PFSK-1 (cell line): ENCODE data around the gene RER1.

Experiments used
- FOXP2 ChIP-seq: optimal IDR thresholded peaks from 2 replicates; pipeline ENCODE3; 2011; ENCODE audit warnings: borderline replicate concordance, control low read depth, inconsistent platforms; ENCODE audit not compliant: insufficient read depth; ENCODE audit errors: extremely low read length, extremely low read depth
- POLR2AphosphoS5 ChIP-seq: IDR thresholded peaks from 2 replicates; pipeline ENCODE4 v1.6.1; 2012; ENCODE audit warnings: low read depth, mild to moderate bottlenecking, control low read depth, low read length, moderate library complexity
- SIN3A ChIP-seq: IDR thresholded peaks from 2 replicates; pipeline ENCODE4 v1.6.1; 2012; ENCODE audit warnings: mild to moderate bottlenecking, low read length, moderate library complexity, borderline replicate concordance; ENCODE audit not compliant: insufficient read depth
- TAF1 ChIP-seq: IDR thresholded peaks from 2 replicates; pipeline ENCODE4 v1.6.1; 2012; ENCODE audit warnings: low read length, control low read depth, borderline replicate concordance; ENCODE audit not compliant: insufficient read depth
- TF ChIP-seq, protein P1 (sequence below), 2 experiments: IDR thresholded peaks; 2 replicates each; pipeline versions ENCODE4 v1.6.1 to v1.8.0; 2011 to 2012; ENCODE audit warnings: low read depth in 2 of 2, low read length in 2 of 2, control low read depth in 1 of 2, inconsistent platforms in 1 of 2, mild to moderate bottlenecking in 1 of 2, moderate library complexity in 1 of 2; ENCODE audit not compliant: insufficient read depth in 1 of 2

The RER1 gene

DNA sequence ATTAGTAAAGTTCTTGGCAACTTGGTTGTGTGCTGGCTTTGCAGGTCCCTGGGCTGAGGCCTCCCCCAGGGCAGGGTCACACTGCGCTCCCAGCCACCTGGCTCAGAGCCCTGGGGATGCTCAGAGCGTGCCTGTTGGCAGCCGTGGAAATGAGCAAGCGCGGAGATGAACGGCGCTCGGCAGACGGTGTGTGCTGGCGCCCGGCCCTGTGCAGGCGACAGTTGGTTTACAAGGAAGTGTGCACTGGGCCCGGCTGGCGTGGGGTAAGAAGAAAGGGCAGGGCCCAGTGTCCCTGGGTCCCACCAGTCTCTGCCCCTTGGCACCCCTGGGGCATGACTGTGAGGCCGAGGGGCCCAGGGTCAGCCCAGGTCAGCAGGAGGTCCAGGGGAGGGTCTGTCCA lies 46.4 kb downstream of the RER1 start:
- TF ChIP-seq SIN3A (no peak), POLR2AphosphoS5 (no peak), FOXP2 (no peak), TAF1 (no peak)
- TF ChIP-seq, protein P1, sequence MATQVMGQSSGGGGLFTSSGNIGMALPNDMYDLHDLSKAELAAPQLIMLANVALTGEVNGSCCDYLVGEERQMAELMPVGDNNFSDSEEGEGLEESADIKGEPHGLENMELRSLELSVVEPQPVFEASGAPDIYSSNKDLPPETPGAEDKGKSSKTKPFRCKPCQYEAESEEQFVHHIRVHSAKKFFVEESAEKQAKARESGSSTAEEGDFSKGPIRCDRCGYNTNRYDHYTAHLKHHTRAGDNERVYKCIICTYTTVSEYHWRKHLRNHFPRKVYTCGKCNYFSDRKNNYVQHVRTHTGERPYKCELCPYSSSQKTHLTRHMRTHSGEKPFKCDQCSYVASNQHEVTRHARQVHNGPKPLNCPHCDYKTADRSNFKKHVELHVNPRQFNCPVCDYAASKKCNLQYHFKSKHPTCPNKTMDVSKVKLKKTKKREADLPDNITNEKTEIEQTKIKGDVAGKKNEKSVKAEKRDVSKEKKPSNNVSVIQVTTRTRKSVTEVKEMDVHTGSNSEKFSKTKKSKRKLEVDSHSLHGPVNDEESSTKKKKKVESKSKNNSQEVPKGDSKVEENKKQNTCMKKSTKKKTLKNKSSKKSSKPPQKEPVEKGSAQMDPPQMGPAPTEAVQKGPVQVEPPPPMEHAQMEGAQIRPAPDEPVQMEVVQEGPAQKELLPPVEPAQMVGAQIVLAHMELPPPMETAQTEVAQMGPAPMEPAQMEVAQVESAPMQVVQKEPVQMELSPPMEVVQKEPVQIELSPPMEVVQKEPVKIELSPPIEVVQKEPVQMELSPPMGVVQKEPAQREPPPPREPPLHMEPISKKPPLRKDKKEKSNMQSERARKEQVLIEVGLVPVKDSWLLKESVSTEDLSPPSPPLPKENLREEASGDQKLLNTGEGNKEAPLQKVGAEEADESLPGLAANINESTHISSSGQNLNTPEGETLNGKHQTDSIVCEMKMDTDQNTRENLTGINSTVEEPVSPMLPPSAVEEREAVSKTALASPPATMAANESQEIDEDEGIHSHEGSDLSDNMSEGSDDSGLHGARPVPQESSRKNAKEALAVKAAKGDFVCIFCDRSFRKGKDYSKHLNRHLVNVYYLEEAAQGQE (IDR thresholded peaks at IDR 0.05; ENCODE audit: insufficient read depth in 1 of 2, low read depth in 2 of 2, low read length in 2 of 2), result no peak

GRCh38 chr1:2438641-2439040 lies 47.0 kb downstream of the RER1 start:
- TF ChIP-seq, protein P1 (IDR thresholded peaks at IDR 0.05; ENCODE audit: insufficient read depth in 1 of 2, low read depth in 2 of 2, low read length in 2 of 2), result no peak
- TF ChIP-seq SIN3A (no peak), FOXP2 (no peak), POLR2AphosphoS5 (no peak), TAF1 (no peak)

GRCh38 chr1:2439369-2439768 lies 47.7 kb downstream of the RER1 start:
- TF ChIP-seq SIN3A (no peak), FOXP2 (no peak), POLR2AphosphoS5 (no peak), TAF1 (no peak)
- TF ChIP-seq, protein P1 (IDR thresholded peaks at IDR 0.05; ENCODE audit: insufficient read depth in 1 of 2, low read depth in 2 of 2, low read length in 2 of 2), result no peak

GRCh38 chr1:2441746-2442145 lies 50.1 kb downstream of the RER1 start:
- TF ChIP-seq SIN3A, result no peak
- TF ChIP-seq FOXP2, result no peak
- TF ChIP-seq TAF1, result no peak
- no peak for TF ChIP-seq POLR2AphosphoS5
- TF ChIP-seq, protein P1 (IDR thresholded peaks at IDR 0.05; ENCODE audit: insufficient read depth in 1 of 2, low read depth in 2 of 2, low read length in 2 of 2), result no peak

DNA sequence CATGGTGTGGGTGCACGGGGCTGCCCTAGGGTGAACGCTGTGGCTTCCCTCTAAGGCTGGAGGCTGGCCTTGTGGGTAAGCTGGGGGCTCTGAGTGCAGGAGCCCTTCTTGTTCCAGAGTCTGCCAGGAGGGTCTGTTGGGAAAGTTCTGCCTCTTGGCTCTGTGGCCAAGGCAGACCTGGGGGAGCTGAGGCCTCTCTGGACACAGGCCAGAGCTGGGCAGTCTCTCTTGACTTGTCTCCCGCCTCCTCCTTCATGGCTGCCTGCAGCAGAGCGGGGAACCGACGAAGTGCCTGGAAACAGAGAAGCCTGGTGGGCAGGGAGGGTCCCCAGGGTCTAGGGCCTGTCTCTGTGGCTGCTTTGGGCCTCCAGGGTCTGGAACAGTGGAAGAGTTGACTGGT lies 51.0 kb downstream of the RER1 start:
- no peak for TF ChIP-seq FOXP2
- TF ChIP-seq POLR2AphosphoS5, result no peak
